ENCODE measurements around the gene PHF8.

DNA sequence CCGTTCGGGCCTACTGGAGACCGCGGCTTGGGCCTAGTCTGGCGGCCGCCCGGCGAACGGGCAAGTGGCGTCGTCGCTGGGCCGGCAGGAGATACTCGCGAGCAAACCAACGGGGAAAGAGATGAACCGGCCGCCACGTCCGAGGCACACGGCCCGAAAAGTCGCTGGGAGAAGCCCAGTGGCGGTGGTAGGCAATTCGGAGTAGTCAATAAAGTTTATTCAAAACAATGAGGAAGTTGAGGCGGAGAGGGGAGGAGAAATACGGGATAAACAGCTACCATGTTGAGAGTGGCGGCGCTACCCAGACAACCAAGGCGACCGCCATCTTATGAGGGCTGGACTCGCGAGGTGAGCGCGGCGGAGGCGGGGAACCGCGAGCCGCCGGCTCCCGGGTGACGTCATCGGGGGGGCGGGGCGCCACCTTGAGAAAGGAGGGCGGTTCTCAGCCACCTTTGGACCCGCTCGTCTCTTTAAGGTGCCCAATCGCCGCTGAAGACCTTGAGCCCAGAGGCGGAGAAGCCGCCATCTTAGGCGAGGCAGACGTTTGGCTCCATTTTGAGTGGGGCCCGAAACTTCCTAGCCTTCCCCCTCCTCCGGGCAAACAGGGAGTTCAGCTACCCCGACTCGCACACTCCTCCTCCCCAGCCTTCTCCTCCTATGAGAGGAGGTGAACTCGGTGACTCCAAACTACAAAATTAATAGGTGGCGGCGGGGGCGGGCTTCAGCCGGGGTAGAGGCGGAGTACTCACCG, at the start of gene PHF8:
- TF ChIP-seq, protein P1, sequence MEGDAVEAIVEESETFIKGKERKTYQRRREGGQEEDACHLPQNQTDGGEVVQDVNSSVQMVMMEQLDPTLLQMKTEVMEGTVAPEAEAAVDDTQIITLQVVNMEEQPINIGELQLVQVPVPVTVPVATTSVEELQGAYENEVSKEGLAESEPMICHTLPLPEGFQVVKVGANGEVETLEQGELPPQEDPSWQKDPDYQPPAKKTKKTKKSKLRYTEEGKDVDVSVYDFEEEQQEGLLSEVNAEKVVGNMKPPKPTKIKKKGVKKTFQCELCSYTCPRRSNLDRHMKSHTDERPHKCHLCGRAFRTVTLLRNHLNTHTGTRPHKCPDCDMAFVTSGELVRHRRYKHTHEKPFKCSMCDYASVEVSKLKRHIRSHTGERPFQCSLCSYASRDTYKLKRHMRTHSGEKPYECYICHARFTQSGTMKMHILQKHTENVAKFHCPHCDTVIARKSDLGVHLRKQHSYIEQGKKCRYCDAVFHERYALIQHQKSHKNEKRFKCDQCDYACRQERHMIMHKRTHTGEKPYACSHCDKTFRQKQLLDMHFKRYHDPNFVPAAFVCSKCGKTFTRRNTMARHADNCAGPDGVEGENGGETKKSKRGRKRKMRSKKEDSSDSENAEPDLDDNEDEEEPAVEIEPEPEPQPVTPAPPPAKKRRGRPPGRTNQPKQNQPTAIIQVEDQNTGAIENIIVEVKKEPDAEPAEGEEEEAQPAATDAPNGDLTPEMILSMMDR (IDR thresholded peaks at IDR 0.05), result no peak
- no peak for TF ChIP-seq POLR2A (IDR thresholded peaks at IDR 0.05)

Data from right lobe of liver (tissue), 4 donors.